ENCODE data around the gene NPAS2. TPM values are rescaled to one million over a fixed set of nuclear protein-coding genes. Genes with fewer than 3 reads are reported as not detected.

NPAS2 gene
- total RNA-seq, 1 donor from 2014 or later: 11.0 TPM

- H3K4me3 ChIP-seq (ENCODE audit: low read depth, low read length): no peak overlapping the region
- no peak for TF ChIP-seq CTCF (conservative IDR thresholded peaks at IDR 0.05; ENCODE audit: low read depth, low read length)
- no peak for DNase-seq (ENCODE audit: low read depth)
Measured at GRCh38 chr2:100793982-100794381, 26.0 kb upstream of the NPAS2 start.

GRCh38 chr2:100796499-100797100, 23.3 kb upstream of the NPAS2 start:
- no peak for TF ChIP-seq CTCF (conservative IDR thresholded peaks at IDR 0.05; ENCODE audit: low read depth, low read length)
- DNase-seq (ENCODE audit: low read depth): no peak
- no peak overlapping the region for H3K4me3 ChIP-seq (ENCODE audit: low read depth, low read length)

- no peak overlapping the region for H3K4me3 ChIP-seq (ENCODE audit: low read depth, low read length)
- DNase-seq (ENCODE audit: low read depth): no peak
- TF ChIP-seq CTCF (conservative IDR thresholded peaks at IDR 0.05; ENCODE audit: low read depth, low read length): no peak
Measured at GRCh38 chr2:100799686-100800085, 20.3 kb upstream of the NPAS2 start.

- TF ChIP-seq CTCF (conservative IDR thresholded peaks at IDR 0.05; ENCODE audit: low read depth, low read length): no peak
- no peak overlapping the region for H3K4me3 ChIP-seq (ENCODE audit: low read depth, low read length)
- DNase-seq (ENCODE audit: low read depth): no peak
Measured at GRCh38 chr2:100800915-100801314, 19.0 kb upstream of the NPAS2 start.

GRCh38 chr2:100801402-100801801, 18.5 kb upstream of the NPAS2 start:
- TF ChIP-seq CTCF (conservative IDR thresholded peaks at IDR 0.05; ENCODE audit: low read depth, low read length): no peak
- H3K4me3 ChIP-seq (ENCODE audit: low read depth, low read length): no peak overlapping the region
- DNase-seq (ENCODE audit: low read depth): no peak

GRCh38 chr2:100802066-100802465, 17.9 kb upstream of the NPAS2 start:
- TF ChIP-seq CTCF (conservative IDR thresholded peaks at IDR 0.05; ENCODE audit: low read depth, low read length): no peak
- no peak overlapping the region for H3K4me3 ChIP-seq (ENCODE audit: low read depth, low read length)
- DNase-seq (ENCODE audit: low read depth): no peak

- no peak overlapping the region for H3K4me3 ChIP-seq (ENCODE audit: low read depth, low read length)
- TF ChIP-seq CTCF (conservative IDR thresholded peaks at IDR 0.05; ENCODE audit: low read depth, low read length): no peak
- no peak for DNase-seq (ENCODE audit: low read depth)
Measured at GRCh38 chr2:100803334-100803733, 16.6 kb upstream of the NPAS2 start.
